Activated B cell treated with CpG ODN at 0.5 μM for 24 hours (primary cell): ENCODE results near the gene CGRRF1. TPM values are rescaled to one million over a fixed set of nuclear protein-coding genes. Genes with fewer than 3 reads are reported as not detected.
A peak's percentile ranks its signal among the peaks of the same experiment; 100 is the strongest.

Experiments used
- ATAC-seq: fragments of 200-7000 bp; cut with Tn5 transposase; one replicate; pipeline ENCODE4 v1.10.0; 2021; ENCODE audit warnings: low read depth, mild to moderate bottlenecking, moderate library complexity
- CTCF ChIA-PET: fragments of 350-600 bp; sonication (Branson Sonifier 250); formaldehyde crosslinking; loops from one replicate; lab custom pipeline; 2021; ENCODE audit warnings: antibody characterized with exemption; lab: Charles Lee
- POLR2A ChIA-PET: fragments of 350-600 bp; sonication (Branson Sonifier 250); formaldehyde crosslinking; loops from one replicate; lab custom pipeline; 2021; ENCODE audit warnings: antibody characterized with exemption; lab: Charles Lee
- DNase-seq: peaks from one replicate; pipeline ENCODE4 v3.0.0; 2022
- H3K27ac Mint-ChIP-seq: one replicate; pipeline ENCODE4 v1.8.0; 2020; ENCODE audit warnings: mixed read lengths
- H3K27me3 Mint-ChIP-seq: one replicate; pipeline ENCODE4 v1.8.0; 2021; ENCODE audit warnings: mixed read lengths
- H3K36me3 Mint-ChIP-seq: one replicate; pipeline ENCODE4 v1.8.0; 2021; ENCODE audit warnings: low read depth, mixed read lengths
- H3K4me1 Mint-ChIP-seq: one replicate; pipeline ENCODE4 v1.8.0; 2021; ENCODE audit warnings: mixed read lengths
- H3K4me3 Mint-ChIP-seq: one replicate; pipeline ENCODE4 v1.8.0; 2020; ENCODE audit warnings: mild to moderate bottlenecking, mixed read lengths
- H3K9me3 Mint-ChIP-seq: one replicate; pipeline ENCODE4 v1.8.0; 2020; ENCODE audit warnings: mixed read lengths
- CTCF ChIP-seq: fragments of 200-600 bp; IDR thresholded peaks from one replicate; pipeline ENCODE4 v1.8.0; 2022; ENCODE audit warnings: antibody characterized with exemption, mild to moderate bottlenecking
- intact Hi-C: fragments of 100-400 bp; cut with micrococcal nuclease; formaldehyde crosslinking; loops from one replicate; pipeline ENCODE4 v1.15.1; 2024
- total RNA-seq: library from RNA; stranded (reverse); gene quantifications from 2 replicates; pipeline ENCODE4 v1.2.3, GENCODE V29; 2022

CGRRF1 gene
- total RNA-seq, 1 donor from 2014 or later = 11.9 TPM

GRCh38 chr14:54567639-54568561 lies 58.2 kb downstream of the CGRRF1 start:
- peak; percentile 44 for ATAC-seq
- Mint-ChIP-seq H3K4me1 (peaks cover 28% of the 10 kb centered on the region), H3K4me3 (peak overlapping the region; percentile 99), H3K36me3 (peaks cover 8% of the 10 kb centered on the region), H3K27ac (peak overlapping the region; percentile 96), H3K27me3 (no peaks in the 10 kb centered on the region), H3K9me3 (peaks cover 8% of the 10 kb centered on the region)
- intact Hi-C loops = loop anchor here (1.0 to 5.0 kb wide), 7 partner anchors 59 to 1415 kb away; partner anchors contain the start of genes CNIH1, DDHD1, FBXO34 and MAPK1IP1L
- ChIA-PET POLR2A (interaction anchor here (0.6 to 3.5 kb wide), 15 partner anchors 9 to 504 kb away, joined by 3 to 67 read pairs (median 4); partner anchors contain the start of gene CGRRF1), CTCF (interaction anchor here (1.0 to 6.3 kb wide), 8 partner anchors 10 to 335 kb away, joined by 3 to 48 read pairs (median 5); partner anchors contain the start of gene GCH1)
- no peak for TF ChIP-seq CTCF
- peak; percentile 47 for DNase-seq

GRCh38 chr14:54568821-54569595 lies 59.3 kb downstream of the CGRRF1 start:
- H3K4me1 Mint-ChIP-seq = peaks cover 28% of the 10 kb centered on the region
- DNase-seq (no peak), ATAC-seq (no peak)
- peaks cover 15% of the 10 kb centered on the region for H3K9me3 Mint-ChIP-seq
- H3K27ac Mint-ChIP-seq = no peak overlapping the region
- H3K4me3 Mint-ChIP-seq = peak overlapping the region; percentile 41
- TF ChIP-seq CTCF = no peak
- intact Hi-C loops = loop anchor here (5.0 kb wide), 2 partner anchors 703 to 957 kb away; partner anchors contain the start of gene FBXO34
- CTCF ChIA-PET = interaction anchor here (1.1 to 6.3 kb wide), 4 partner anchors 9 to 205 kb away, joined by 3 to 48 read pairs (median 32); no protein-coding TSS in a partner anchor
- H3K36me3 Mint-ChIP-seq = peaks cover 16% of the 10 kb centered on the region
- no peaks in the 10 kb centered on the region for H3K27me3 Mint-ChIP-seq
- POLR2A ChIA-PET = interaction anchor here (1.0 to 3.5 kb wide), 4 partner anchors 8 to 206 kb away, joined by 3 to 67 read pairs (median 16); partner anchors contain the start of gene CGRRF1

GRCh38 chr14:54570047-54570446 lies 60.3 kb downstream of the CGRRF1 start:
- Mint-ChIP-seq H3K4me1 (peaks cover 18% of the 10 kb centered on the region), H3K36me3 (peaks cover 16% of the 10 kb centered on the region), H3K27me3 (no peaks in the 10 kb centered on the region), H3K27ac (no peak overlapping the region), H3K9me3 (peaks cover 15% of the 10 kb centered on the region), H3K4me3 (no peak overlapping the region)
- CTCF ChIA-PET = no interaction called here
- DNase-seq (no peak), ATAC-seq (no peak)
- POLR2A ChIA-PET = no interaction called here
- intact Hi-C loops = no loop called here
- no peak for TF ChIP-seq CTCF

- no peaks in the 10 kb centered on the region for H3K27me3 Mint-ChIP-seq
- DNase-seq (no peak), ATAC-seq (no peak)
- H3K9me3 Mint-ChIP-seq = peaks cover 15% of the 10 kb centered on the region
- no peak overlapping the region for H3K4me3 Mint-ChIP-seq
- intact Hi-C loops = no loop called here
- peaks cover 17% of the 10 kb centered on the region for H3K4me1 Mint-ChIP-seq
- peaks cover 16% of the 10 kb centered on the region for H3K36me3 Mint-ChIP-seq
- no peak overlapping the region for H3K27ac Mint-ChIP-seq
- ChIA-PET CTCF (no interaction called here), POLR2A (no interaction called here)
- TF ChIP-seq CTCF = no peak
Measured at GRCh38 chr14:54570631-54571415, 61.1 kb downstream of the CGRRF1 start.
